GM18873 (cell line): ENCODE data around the gene C11orf86.
"Not testable (repeated sequence)": the region's sequence is repeated elsewhere in the genome, so short reads cannot be mapped to it uniquely, and the experiment has no call there.

Source experiments
- ATAC-seq: cut with Tn5 transposase; IDR thresholded peaks from one replicate; pipeline ENCODE4 v1.9.1; 2021; ENCODE audit warnings: mild to moderate bottlenecking, moderate library complexity, moderate number of reproducible peaks; ENCODE audit not compliant: unreplicated experiment, low FRiP score

The C11orf86 gene

DNA sequence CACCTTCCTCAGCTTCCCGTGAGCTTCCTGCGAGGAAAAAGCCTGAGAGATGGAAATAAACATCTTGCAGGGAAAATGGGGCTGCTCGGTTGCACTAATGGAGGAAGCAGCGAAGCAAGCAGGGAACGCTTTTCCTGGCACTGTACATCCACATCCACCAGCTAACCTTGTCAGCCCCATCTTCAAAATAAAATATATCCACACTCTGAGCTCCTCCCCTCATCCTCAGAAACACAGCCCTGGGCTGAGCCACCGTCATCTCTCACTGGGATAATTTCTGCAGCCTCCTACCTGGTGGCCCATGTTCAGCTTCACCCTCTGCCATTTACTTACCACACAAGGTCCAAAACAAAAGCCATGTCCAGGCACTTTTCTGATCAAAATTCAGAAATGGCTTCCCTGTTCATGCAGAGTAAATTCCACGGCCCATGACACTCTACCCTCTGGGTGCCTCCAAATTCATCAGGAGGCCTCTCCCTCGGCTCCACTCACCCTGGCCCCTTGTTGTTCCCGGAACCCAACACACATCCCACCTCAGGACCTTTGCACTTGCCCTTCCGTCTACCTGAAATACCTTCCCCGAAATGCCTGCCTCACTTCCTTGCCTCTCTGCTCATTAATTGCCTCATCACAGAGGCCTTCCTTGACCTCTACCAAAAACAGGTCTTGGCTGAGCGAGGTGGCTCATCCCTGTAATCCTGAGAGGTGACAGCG lies 13.0 kb downstream of the C11orf86 start:
- ATAC-seq = no peak

DNA sequence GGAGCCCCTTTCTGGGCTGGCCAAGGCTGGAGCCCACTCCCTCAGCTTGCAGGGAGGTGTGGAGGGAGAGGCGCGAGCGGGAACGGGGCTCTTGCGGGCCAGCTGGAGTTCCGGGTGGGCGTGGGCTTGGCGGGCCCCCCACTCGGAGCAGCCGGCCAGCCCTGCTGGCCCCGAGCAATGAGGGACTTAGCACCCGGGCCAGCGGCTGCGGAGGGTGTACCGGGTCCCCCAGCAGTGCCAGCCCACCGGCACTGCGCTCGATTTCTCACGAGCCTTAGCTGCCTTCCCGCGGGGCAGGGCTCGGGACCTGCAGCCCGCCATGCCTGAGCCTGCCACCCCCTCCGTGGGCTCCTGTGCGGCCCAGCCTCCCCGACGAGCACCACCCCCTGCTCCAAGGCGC lies 13.6 kb downstream of the C11orf86 start:
- ATAC-seq = not testable (repeated sequence)

DNA sequence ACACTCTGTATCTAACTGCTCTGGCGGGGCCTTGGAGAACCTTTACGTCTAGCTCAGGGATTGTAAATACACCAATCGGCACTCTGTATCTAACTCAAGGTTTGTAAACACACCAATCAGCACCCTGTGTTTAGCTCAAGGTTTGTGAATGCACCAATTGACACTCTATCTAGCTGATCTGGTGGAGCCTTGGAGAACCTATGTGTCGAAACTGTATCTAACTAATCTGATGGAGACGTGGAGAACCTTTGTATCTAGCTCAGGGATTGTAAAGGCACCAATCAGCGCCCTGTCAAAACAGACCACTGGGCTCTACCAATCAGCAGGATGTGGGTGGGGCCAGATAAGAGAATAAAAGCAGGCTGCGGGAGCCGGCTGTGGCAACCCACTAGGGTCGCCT lies 14.3 kb downstream of the C11orf86 start:
- ATAC-seq = not testable (repeated sequence)

DNA sequence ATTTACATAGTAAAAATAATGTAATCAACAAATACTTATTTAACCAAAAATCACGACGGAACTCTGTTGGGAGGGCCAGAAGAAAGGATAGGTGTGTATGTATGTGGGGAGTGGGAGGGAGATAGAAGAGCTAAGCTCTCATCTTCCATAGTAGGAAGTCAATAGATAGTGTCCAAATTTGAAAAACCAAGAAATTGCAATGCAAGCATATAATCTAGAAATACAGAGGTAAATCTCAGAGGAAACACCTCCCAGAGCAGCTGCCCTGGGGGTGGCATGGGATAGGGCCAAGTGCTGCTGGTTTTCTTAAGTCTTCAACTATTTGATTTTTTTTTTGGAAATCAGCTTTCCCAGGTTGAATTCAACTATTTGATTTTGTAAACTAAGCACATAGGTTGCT lies 16.9 kb downstream of the C11orf86 start:
- ATAC-seq = no peak

DNA sequence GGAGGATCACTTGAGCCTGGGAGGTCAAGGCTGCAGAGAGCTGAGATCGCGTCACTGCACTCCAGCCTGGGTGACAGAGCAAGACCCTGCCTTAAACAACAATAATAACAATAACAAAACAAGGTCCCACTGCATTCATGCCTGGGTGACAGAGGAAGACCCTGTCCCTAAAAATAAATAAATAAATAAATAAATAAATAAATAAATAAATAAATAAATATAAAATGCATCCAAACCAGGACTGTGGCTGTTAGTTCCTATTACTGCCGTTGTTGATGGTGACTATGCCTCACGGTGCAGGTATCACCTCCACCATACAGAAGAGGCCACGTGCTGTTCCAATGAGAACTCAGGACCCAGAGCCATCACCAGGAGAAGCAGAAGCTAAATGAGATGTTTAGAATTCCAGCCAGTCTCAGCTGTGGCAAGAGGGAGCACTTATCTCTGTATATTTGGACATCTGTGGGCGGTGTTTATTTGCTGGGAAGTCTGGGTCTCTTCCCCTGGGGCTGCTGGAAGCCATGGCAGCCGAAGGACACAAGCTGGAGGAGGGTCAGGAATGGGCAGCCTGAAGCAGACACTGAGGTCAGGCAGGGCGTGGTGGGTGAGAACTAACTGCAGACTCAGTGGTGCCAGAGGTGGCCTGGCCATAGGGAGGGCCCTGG lies 21.6 kb downstream of the C11orf86 start:
- ATAC-seq = no peak

DNA sequence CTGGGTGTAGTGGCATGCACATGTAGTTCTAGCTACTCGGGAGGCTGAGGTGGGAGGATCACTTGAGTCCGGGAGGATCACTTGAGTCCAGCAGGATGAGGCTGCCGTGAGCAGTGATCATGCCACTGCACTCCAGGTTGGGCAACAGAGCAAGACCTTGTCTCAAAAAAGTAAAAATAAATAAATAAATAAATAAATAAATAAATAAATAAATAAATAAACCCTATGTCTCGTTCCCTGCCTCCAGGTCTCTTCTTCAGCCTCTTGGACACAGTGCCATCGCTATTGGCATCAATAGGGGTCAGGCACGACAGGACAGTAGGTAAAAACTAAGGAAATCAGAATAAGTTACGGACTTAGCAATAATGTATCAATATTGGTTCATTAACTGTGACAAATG lies 24.5 kb downstream of the C11orf86 start:
- ATAC-seq = no peak

DNA sequence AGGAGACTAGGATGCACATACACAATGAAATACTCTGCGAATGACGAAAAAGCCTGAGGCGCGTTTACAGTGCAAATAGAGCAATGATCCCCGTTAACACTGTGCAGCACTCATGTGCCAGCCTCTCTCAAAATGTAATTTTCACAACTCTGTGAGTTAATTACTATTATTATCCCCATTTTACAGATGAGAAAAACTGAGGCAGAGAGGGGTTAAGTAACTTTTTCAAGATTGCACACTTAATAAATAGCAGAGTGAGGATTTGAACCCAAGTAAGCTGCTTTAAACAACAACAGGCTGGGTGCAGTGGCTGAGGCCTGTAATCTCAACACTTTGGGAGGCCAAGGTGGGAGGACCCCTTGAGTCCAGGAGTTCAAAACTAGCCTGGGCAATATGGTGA lies 26.2 kb downstream of the C11orf86 start:
- ATAC-seq = no peak

DNA sequence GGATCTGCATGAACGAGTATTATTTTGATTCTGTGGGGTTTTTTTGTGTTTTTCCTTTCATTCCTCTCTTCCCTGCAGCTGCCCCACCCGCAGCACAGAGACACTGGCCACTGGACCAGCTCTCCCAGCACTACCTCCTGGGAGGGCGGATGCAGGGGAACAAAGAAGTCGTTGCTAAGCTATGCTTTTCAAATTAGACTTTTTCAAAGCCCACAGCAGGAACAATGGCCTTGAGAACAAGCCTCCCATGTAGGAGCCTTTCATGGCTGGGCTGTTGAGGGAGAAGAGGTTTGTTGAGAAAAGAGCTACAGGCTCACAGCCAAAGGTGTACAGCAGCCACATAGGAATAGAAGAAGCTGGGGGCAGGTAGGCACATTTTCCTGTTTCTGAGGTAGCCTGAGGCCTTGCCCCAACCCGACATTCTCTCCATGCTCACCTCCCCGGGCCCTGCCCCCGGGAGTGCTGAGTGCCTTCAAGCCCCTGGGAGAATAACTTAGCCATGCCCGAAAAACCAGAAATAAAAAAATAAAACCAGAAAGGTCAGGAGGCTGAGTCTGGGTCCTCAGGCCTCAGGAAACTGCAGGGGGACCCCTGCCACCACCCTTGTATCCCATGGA lies 27.3 kb downstream of the C11orf86 start:
- ATAC-seq = no peak

DNA sequence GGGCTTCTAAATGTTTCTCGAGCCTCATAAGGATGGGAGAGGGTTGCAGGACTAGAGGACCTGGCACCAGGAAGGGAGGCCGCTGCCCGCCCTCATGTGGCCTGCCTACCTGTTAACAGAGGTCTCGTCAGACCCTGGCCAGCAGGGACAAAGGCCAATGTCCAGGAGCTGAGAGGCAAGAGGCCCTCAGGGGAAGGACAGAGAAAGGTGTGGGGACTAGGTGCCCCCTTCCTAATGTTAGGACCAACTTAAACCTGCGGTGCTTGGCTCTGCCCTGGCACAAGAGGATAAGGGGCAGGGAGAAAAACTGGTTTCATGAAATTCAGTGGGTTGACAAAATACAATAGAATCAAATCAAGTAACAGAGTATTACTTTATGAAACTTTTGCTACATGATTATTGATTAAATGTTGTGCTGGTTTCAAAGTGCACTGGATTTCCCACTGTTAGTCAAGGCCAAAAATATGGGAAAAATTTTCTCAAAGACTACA lies 27.9 kb downstream of the C11orf86 start:
- ATAC-seq = no peak

DNA sequence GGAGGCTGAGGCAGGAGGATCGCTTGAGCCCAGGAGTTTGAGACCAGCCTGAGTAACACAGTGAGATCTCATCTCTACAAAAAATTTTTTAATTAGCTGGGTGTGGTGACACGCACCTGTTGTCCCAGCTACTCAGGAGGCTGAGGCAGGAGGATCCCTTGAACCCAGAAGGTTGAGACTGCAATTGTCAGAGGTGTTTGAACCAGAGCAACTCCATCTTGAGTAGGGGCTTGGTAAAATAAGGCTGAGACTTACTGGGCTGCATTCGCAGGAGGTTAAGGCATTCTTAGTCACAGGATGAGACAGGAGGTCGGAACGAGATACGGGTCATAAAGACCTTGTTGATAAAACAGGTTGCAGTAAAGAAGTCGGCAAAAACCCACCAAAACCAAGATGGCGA lies 30.1 kb downstream of the C11orf86 start:
- not testable (repeated sequence) for ATAC-seq

DNA sequence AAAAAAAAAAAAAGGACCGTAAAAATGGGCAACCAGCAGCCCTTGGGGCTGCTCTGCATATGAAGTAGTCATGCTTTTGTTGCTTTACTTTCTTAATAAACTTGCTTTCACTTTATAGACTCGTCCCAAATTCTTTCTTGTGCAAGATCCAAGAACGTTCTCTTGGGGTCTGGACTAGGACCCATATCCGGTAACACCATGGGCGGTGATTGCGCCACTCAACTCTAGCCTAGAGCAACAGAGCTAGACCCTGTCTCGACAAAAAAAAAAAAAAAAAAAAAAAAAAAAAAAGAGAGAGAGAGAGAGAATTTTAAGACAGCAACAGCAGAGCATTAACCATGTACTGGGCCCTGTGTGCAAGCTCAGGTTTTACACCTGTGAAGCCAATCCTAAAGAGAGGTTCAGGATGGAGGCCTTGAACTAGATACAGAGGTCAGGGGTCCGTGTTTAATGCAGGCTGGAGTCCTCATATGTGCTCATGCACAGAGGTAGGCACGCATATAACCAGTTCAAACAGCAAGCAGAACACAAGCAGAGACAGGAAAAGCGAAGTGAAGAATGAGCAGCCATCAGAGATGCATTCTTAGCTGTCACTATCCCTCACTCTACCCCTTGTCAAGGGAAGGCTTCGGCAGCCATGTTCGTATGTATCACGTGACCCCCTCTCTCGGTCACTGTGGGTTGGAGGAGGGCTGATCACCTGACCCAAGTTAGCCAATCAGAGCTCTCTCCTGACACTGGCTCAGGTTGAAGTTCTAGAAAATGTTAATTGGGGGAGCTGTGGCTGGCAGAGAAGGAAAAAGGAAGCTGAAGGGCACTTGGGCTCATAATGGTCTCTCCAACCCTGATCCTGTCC lies 31.2 kb downstream of the C11orf86 start:
- ATAC-seq = no peak

DNA sequence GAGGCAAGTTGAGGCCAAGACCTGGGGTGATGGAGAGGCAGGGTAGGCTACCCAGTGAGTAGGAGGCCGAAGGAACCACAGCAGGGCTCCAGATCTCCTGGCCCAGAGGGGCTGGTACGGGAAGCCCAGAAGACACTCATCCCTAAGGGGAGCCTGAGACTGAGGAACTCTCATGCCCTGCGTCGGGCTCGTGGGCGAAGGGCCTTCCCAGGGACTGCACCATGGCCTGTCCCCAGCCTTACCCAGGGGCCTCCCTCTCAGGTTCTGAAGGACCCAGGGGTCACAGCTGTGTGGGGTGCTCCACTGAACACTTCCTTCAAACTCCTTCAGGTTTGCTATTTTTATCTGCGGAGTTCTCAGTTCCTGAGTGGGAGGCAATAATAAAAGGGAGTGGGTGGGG lies 32.0 kb downstream of the C11orf86 start:
- no peak for ATAC-seq

DNA sequence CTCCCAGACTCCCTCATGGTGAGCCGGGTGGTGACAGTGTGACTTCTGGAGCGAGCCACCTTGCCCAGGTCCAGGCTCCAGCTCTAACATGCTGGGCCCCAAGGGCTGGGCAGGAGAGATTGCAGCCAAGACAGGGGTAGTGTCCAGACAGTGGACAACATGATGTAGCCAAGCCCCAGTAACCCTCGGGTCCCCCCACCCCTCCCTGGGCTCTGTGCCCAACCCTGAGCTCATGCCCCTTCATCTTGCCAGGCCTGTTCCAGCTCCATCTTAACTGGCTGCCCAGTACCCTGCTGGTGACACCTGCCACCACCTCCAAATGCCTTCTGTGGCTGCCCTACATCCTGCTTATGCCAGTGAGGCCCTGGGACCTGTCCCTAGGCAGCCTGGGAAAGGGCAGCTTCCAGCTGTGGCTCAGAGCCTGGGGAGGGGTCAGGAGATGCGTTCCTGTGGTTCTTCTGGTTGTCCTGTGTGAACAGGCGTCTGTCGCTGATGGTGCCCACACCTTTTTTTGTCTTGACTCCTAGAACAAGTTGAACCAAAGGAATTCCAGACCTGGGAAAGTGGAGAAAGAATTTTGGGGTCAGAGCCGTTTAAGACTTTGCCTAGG lies 35.3 kb downstream of the C11orf86 start:
- no peak for ATAC-seq

DNA sequence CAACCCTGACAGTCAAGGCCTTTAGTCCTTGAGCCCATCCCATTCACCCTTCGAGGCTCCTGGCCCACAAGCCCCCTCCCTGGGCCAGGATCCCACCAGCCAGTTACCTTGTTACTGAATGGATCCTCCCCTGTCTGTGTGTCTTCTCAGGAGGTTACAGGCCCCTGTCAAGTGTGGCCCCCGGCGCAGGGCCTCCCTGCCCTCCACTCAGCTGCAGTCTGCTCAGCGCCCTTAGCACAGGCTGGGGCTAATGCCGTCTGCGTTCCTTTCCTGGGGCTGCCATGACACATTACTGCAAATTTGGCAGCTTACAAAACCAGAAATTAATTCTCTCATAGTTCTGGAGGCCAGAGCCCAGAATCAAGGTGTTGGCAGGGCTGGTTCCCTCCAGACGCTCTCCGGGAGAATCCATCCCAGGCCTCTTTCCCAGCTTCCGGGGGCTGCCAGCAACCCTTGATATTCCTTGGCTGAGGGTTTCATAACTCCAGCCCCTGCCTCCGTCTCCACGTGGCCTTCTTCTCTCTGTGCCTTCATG lies 38.5 kb downstream of the C11orf86 start:
- ATAC-seq = no peak

DNA sequence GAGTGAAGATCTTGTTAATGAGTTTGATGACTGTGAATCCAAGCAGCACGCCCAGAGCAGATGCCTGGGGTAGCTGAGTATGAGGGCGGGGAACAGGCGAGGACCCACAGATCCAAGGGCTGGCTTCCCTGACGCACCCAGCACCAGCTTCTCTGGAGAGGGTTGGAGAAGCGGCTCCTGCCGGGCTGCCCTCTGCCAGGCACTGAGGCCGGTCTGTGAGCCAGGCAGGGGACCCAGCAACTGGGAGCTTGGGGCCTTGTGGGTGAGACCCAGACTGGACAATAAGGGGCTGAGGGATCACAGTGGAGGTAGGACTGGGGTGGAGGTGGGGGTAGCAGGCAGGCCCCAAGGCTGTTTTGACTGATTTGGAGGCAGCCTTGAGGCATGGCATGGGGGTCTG lies 39.2 kb downstream of the C11orf86 start:
- ATAC-seq = no peak

DNA sequence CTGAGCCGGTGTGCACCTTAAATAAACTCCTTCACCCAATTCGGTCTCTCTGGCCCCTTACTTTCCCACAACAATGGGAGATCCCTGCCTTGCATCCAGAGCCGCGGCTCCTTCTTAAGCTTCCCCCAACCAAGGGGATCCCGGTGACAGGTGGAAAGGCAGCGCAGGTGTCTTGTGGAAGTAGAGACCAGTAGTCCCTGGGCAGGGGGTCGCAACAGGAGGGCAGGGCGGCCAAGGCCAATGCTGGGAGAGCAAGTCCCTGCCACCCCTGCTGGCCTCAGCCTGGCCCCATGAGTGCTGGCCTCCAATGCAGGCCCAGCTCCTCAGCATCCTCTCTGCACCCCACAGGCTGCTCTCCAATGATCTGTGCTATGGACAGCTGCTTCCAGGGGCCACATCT lies 39.9 kb downstream of the C11orf86 start:
- ATAC-seq = no peak

DNA sequence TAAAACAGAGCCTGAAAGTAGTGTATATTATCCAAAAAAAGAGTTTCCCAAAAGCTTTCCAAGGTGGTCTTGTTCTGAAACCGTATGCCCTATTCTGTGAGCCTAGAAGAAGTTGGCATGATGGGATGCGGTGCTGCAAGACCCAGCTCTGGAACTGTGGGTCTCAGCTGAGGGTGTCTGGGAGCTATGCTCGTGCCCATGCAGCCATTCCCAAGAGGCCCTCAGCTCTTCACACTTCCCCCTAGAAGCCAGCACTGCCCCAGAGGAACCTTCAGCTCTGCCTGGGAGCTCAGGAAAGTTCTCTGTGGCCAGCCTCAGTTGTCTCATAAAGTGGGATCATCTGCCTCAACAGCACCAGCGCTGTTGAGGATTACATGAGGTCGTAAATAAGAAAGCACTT lies 41.4 kb downstream of the C11orf86 start:
- ATAC-seq = no peak

DNA sequence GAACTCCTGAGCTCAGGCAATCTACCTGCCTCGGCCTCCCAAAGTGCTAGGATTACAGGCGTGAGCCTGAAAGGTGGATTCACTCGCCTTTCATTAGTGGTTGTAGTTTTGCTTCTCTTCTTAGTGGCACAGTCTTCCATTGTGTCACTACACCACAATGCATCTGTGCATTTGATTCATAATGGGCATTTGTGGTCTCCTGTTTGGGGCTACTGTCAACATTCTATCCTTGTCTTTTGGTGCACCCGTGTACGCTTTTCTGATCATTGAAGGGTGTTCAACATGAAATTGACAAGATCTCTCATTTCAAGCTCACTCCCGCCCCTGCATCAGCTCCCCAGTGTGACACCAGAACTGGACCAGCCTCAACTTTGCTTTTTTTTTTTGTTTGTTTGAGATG lies 45.8 kb downstream of the C11orf86 start:
- ATAC-seq = no peak

DNA sequence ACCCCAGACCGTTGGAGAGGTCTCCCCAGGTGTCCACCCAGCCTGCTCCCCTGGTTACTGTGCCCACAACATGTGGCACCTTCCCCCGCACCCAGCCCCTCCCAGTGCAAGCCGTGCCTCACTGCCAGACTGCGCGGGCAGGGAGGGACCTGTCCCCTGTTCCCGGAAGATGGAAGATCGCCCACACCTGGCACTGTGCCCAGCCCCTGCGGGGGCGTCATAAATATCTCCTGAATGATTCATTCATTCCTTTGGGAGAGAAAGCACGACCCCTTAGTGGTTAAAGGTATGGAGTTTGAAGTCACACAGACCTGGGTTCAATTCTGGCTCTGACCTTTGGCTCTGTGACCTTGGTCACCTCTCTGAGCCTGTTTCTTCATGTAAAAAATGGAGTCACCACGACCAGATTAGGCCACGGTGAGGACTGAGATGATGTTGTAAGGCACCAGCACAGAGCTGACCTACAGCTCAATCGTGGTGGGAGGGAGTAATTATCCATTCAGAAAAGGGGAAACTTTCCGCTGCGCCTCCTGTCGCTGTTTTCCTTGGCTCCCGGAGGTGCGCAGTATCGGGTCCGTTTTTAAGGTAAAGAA lies 47.3 kb downstream of the C11orf86 start:
- ATAC-seq = no peak
